AG09309 (cell line): ENCODE results near the gene XPC.

ENCODE experiments used
- DNase-seq: peaks from one replicate; pipeline ENCODE4 v3.0.0-alpha.2; 2010; ENCODE audit warnings: low read depth
- H3K4me3 ChIP-seq: 2 replicates; pipeline ENCODE4 v1.5.1; 2011; ENCODE audit warnings: mild to moderate bottlenecking, low read depth, low read length, moderate library complexity; ENCODE audit not compliant: control insufficient read depth
- TF ChIP-seq, protein P1 (sequence below): IDR thresholded peaks from 2 replicates; pipeline ENCODE4 v1.5.1; 2011; ENCODE audit warnings: mild to moderate bottlenecking, low read depth, low read length, inconsistent platforms; ENCODE audit not compliant: insufficient read depth, control insufficient read depth; ENCODE audit errors: missing control alignments

The XPC gene

DNA sequence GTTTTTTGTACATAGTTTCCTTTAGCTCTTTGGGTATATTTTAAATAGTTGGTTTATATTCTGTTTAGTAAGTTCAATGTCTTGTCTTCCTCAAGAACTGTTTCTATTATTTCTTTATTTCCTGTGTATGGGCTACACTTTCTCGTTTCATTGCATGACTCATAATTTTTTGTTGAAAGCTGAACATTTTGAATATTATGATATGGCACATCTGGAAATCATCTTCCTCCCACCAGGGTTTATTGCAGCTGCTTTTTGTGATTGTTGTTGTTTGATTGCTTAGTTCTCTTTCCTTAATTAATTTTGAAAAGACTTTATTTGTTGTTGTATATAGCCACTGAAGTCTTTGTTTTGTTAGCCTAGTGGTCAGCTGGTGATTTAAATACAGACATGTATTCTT lies 44.1 kb upstream of the XPC start:
- H3K4me3 ChIP-seq, result no peak overlapping the region
- no peak for DNase-seq
- TF ChIP-seq, protein P1, sequence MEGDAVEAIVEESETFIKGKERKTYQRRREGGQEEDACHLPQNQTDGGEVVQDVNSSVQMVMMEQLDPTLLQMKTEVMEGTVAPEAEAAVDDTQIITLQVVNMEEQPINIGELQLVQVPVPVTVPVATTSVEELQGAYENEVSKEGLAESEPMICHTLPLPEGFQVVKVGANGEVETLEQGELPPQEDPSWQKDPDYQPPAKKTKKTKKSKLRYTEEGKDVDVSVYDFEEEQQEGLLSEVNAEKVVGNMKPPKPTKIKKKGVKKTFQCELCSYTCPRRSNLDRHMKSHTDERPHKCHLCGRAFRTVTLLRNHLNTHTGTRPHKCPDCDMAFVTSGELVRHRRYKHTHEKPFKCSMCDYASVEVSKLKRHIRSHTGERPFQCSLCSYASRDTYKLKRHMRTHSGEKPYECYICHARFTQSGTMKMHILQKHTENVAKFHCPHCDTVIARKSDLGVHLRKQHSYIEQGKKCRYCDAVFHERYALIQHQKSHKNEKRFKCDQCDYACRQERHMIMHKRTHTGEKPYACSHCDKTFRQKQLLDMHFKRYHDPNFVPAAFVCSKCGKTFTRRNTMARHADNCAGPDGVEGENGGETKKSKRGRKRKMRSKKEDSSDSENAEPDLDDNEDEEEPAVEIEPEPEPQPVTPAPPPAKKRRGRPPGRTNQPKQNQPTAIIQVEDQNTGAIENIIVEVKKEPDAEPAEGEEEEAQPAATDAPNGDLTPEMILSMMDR, result no peak

DNA sequence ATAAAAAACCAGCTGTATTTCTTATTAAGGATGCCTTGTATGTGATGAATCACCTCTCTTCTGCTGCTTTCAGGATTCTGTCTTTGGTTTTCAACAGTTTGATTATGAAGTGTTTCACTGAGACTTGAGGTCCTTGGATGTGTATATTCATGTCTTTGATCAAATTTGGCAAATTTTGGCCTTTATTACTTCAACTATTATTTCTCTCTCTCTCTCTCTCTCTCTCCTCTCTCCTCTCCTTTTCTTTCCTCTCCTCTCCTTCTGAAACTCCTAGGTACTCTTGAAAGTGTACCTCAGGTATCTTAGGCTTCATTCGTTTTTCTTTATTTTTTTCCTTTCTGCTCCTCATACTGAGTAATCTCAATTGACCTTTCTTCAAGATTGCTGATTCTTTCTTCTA lies 43.5 kb upstream of the XPC start:
- no peak overlapping the region for H3K4me3 ChIP-seq
- no peak for DNase-seq
- TF ChIP-seq, protein P1, result no peak

DNA sequence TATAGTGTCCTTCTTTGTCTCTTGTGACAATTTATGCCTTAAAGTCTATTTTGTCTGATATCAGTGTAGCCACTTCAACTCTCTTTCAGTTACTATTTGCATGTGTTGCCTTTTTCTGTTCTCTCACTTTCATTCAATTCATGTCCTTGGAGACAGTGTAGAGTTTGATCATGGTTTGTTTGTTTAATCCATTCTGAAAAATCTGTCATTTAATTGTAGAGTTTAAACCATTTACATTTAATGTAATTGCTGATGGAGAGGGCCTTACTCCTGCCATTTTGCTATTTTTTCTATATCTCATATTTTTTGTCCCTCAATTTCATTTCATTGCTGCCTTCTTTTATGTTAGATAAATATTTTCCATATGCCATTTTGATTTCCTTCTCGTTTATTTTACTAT lies 42.5 kb upstream of the XPC start:
- TF ChIP-seq, protein P1, result no peak
- no peak for DNase-seq
- no peak overlapping the region for H3K4me3 ChIP-seq

DNA sequence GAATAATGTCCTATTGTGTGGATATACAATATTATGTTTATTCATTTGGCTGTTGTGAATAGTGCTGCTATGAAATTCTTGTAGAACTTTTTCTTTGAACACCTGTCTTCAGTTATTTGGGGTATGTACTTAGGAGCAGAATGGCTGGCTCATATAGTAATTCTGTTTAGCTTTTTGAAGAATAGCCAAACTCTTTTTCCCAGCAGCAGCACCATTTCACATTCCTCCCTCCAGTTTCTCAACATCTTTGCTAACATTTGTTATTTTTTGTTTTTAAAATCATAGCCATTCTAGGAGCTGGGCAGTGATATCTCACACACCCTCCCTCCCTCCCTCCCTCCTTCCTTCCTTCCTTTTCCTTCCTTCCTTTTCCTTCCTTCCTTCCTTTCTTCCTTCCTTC lies 40.0 kb upstream of the XPC start:
- H3K4me3 ChIP-seq, result no peak overlapping the region
- TF ChIP-seq, protein P1, result no peak
- DNase-seq, result no peak

DNA sequence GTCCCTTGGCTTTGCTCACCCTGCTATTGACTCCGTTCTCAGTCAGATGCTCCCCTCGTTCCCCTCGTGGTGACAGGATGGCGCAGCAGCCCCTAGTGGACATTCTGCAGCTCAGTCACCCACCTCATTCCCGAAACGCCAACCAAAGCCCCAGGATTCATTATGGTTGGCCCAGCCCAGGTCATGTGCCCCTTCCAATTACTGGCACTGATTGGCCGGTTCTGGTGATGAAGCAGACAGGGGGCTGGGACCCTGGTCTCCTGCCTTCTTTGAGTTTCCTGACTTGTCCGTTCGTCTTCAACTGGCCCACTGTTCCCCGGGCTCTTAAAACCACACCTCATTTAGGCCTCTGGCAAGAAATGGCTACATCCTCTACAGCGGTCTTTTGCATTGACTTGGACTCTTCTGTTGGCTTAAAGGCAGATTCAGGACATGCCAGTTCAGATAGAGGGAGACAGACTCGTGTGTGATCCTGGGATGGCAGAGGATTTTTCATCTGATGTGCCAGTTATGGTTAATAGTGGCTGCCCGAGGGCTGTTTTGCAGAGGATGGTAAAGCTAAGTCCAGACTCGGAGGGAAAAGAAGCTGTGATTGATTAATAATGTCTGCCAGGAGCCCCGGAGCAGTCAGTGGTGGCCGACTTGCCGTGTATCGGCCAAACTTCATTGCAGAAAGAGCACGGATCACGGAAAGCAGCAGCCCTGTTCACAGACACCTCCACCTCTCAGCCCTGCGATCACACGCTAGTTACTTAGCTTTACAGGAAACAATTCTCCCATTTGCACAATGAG lies 38.1 kb upstream of the XPC start:
- DNase-seq, result no peak
- TF ChIP-seq, protein P1, result peak; percentile 3
- H3K4me3 ChIP-seq, result no peak overlapping the region

DNA sequence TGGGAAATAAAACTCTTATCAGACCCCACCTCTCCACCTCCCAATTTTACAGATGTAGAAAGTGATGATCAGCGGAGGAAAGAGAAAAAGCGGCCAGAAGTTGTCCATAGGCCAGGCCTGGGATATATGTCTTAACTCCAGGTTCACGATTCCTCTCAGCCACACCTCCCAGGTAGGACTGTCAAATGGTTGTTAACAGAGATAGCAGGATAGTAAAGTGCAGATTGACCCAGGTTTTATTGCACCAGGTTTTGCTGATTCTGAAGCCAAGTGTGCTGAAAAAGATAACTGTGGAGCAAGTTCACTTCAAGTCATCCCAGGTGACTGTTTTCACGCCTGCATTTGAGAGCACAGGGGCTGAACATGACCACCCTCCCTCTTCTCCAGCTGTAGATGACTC lies 36.4 kb upstream of the XPC start:
- no peak for DNase-seq
- no peak overlapping the region for H3K4me3 ChIP-seq
- TF ChIP-seq, protein P1, result no peak
